Measurements from ENCODE around the gene KDM4B.

The KDM4B gene

DNA sequence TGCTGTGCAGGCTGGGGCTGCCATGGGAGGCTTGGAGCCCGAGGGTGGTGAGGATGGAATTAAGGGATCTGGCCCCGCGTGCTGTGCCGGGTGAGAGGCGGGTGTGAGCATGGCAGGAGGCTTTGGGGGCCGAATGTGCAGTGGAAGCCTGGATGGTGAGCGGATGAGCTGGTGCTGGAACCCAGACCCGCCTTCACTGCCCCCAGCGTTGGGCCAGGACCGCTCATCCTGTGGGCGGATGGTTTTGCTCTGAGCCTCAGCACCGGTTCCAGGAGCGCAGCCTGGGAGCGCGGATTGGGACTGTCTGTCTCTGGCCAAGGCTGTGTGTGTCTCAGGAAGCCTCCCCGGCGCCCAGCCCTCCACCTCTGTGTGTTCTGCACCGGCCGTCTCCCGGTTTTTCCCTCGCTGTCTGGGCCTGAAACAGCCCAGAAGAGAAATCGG lies 16.7 kb downstream of the KDM4B start:
- Histone ChIP-seq H3K9me3 (ENCODE audit: control insufficient read depth, insufficient read depth, low read length) (no peaks in the 10 kb centered on the region), H3K4me1 (ENCODE audit: control insufficient read depth, low read length) (peaks cover 29% of the 10 kb centered on the region), H4K20me1 (ENCODE audit: control insufficient read depth, insufficient read depth, low read depth, low read length) (peaks cover 23% of the 10 kb centered on the region), H3K27me3 (ENCODE audit: control insufficient read depth, low read length) (no peaks in the 10 kb centered on the region), H3K4me2 (ENCODE audit: low read length) (no peak overlapping the region), H3K79me2 (ENCODE audit: control insufficient read depth, low read length) (peaks cover 76% of the 10 kb centered on the region), H3K4me3 (ENCODE audit: low read length) (no peak overlapping the region), H3K9me2 (replicated peaks; ENCODE audit: control insufficient read depth, low read length) (no peaks in the 10 kb centered on the region), H3K27ac (ENCODE audit: low read depth, low read length) (no peak overlapping the region), H3K36me3 (ENCODE audit: control insufficient read depth, low read length) (no peaks in the 10 kb centered on the region), H3F3A (ENCODE audit: control insufficient read depth, insufficient read depth) (no peaks in the 10 kb centered on the region)
- TF ChIP-seq EZH2phosphoT487 (IDR thresholded peaks at IDR 0.05; ENCODE audit: borderline replicate concordance, low read length) (no peak), CTCF (IDR thresholded peaks at IDR 0.05; ENCODE audit: low read depth, low read length, poor library complexity, severe bottlenecking) (no peak)

DNA sequence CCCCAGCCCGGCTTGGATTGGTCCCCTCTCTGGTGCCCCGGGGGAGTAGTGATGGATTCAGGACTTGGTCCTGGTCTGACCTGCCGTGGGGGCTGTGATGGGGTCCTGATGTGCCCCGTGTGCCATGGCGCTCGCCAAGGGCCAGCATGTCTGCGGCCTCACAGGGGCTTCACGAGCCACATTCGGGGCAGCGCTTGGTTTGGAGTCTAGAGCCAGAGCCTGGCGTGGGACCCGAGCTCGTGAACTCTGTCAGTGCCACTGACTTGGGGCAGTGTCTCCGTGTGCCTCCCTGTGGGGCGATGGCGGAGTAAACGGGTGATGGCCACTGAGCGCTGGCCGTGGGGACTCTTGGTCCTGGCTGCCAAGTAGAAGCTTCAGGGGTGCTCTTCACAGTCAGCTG lies 17.1 kb downstream of the KDM4B start:
- H3K4me2 ChIP-seq (ENCODE audit: low read length): no peak overlapping the region
- H3K9me2 ChIP-seq (replicated peaks; ENCODE audit: control insufficient read depth, low read length): no peaks in the 10 kb centered on the region
- TF ChIP-seq CTCF (IDR thresholded peaks at IDR 0.05; ENCODE audit: low read depth, low read length, poor library complexity, severe bottlenecking): no peak
- H3K4me1 ChIP-seq (ENCODE audit: control insufficient read depth, low read length): peaks cover 25% of the 10 kb centered on the region
- H3K27me3 ChIP-seq (ENCODE audit: control insufficient read depth, low read length): no peaks in the 10 kb centered on the region
- no peaks in the 10 kb centered on the region for H3K9me3 ChIP-seq (ENCODE audit: control insufficient read depth, insufficient read depth, low read length)
- no peaks in the 10 kb centered on the region for H3F3A ChIP-seq (ENCODE audit: control insufficient read depth, insufficient read depth)
- H3K4me3 ChIP-seq (ENCODE audit: low read length): no peak overlapping the region
- peaks cover 75% of the 10 kb centered on the region for H3K79me2 ChIP-seq (ENCODE audit: control insufficient read depth, low read length)
- H3K27ac ChIP-seq (ENCODE audit: low read depth, low read length): no peak overlapping the region
- H4K20me1 ChIP-seq (ENCODE audit: control insufficient read depth, insufficient read depth, low read depth, low read length): peaks cover 18% of the 10 kb centered on the region
- H3K36me3 ChIP-seq (ENCODE audit: control insufficient read depth, low read length): no peaks in the 10 kb centered on the region

- Histone ChIP-seq H3K27me3 (ENCODE audit: control insufficient read depth, low read length) (no peaks in the 10 kb centered on the region), H3K27ac (ENCODE audit: low read depth, low read length) (no peak overlapping the region), H3K9me3 (ENCODE audit: control insufficient read depth, insufficient read depth, low read length) (no peaks in the 10 kb centered on the region), H3K36me3 (ENCODE audit: control insufficient read depth, low read length) (no peaks in the 10 kb centered on the region), H3K4me2 (ENCODE audit: low read length) (no peak overlapping the region), H4K20me1 (ENCODE audit: control insufficient read depth, insufficient read depth, low read depth, low read length) (peaks cover 16% of the 10 kb centered on the region), H3F3A (ENCODE audit: control insufficient read depth, insufficient read depth) (no peaks in the 10 kb centered on the region), H3K4me1 (ENCODE audit: control insufficient read depth, low read length) (peaks cover 20% of the 10 kb centered on the region), H3K9me2 (replicated peaks; ENCODE audit: control insufficient read depth, low read length) (no peaks in the 10 kb centered on the region), H3K79me2 (ENCODE audit: control insufficient read depth, low read length) (peaks cover 75% of the 10 kb centered on the region), H3K4me3 (ENCODE audit: low read length) (no peak overlapping the region)
- TF ChIP-seq CTCF (IDR thresholded peaks at IDR 0.05; ENCODE audit: low read depth, low read length, poor library complexity, severe bottlenecking): no peak
- no peak for TF ChIP-seq EZH2phosphoT487 (IDR thresholded peaks at IDR 0.05; ENCODE audit: borderline replicate concordance, low read length)
These were observed 17.6 kb downstream of the KDM4B start for GRCh38 chr19:4986471-4986891.

GRCh38 chr19:4987256-4987655 lies 18.3 kb downstream of the KDM4B start:
- no peak for TF ChIP-seq CTCF (IDR thresholded peaks at IDR 0.05; ENCODE audit: low read depth, low read length, poor library complexity, severe bottlenecking)
- no peak for TF ChIP-seq EZH2phosphoT487 (IDR thresholded peaks at IDR 0.05; ENCODE audit: borderline replicate concordance, low read length)
- Histone ChIP-seq H3K36me3 (ENCODE audit: control insufficient read depth, low read length) (no peaks in the 10 kb centered on the region), H3K27me3 (ENCODE audit: control insufficient read depth, low read length) (no peaks in the 10 kb centered on the region), H4K20me1 (ENCODE audit: control insufficient read depth, insufficient read depth, low read depth, low read length) (peaks cover 23% of the 10 kb centered on the region), H3K9me3 (ENCODE audit: control insufficient read depth, insufficient read depth, low read length) (no peaks in the 10 kb centered on the region), H3K4me3 (ENCODE audit: low read length) (no peak overlapping the region), H3K9me2 (replicated peaks; ENCODE audit: control insufficient read depth, low read length) (no peaks in the 10 kb centered on the region), H3F3A (ENCODE audit: control insufficient read depth, insufficient read depth) (no peaks in the 10 kb centered on the region), H3K79me2 (ENCODE audit: control insufficient read depth, low read length) (peaks cover 80% of the 10 kb centered on the region), H3K4me2 (ENCODE audit: low read length) (no peak overlapping the region), H3K27ac (ENCODE audit: low read depth, low read length) (no peak overlapping the region), H3K4me1 (ENCODE audit: control insufficient read depth, low read length) (peaks cover 15% of the 10 kb centered on the region)
